ENCODE data around the gene BRINP3. TPM values are rescaled to one million over a fixed set of nuclear protein-coding genes. Genes with fewer than 3 reads are reported as not detected.
"Not testable (repeated sequence)": the region's sequence is repeated elsewhere in the genome, so short reads cannot be mapped to it uniquely, and the experiment has no call there.

Gene BRINP3
- total RNA-seq, 1 experiment from 2014 or later = not detected

DNA sequence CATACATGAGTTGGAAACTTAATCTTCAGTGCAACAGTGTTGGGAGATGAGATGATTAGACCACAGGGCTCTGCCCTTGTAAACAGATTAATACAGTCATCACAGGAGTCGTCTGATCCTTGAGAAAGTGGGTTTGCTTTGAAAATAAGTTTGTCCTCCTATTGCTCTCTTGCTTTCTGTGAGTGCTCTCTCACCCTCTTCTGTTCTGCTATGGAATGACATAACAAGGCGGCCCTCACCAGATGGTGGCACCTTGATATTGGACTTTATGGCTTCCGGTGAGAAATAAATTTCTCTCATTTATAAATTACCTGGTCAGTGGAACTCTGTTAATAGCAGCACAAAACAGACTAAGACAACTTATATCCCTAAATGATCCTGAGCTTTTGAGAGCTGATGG is 353.6 kb downstream of the BRINP3 start:
- no peak overlapping the region for H2BK15ac ChIP-seq (ENCODE audit: low read depth, low read length)
- H3K9me3 Mint-ChIP-seq = no peaks in the 10 kb centered on the region
- H3K9ac ChIP-seq (ENCODE audit: extremely low read depth, insufficient read length, low read length) = no peak overlapping the region
- H2BK120ac ChIP-seq (ENCODE audit: low read depth, low read length, poor library complexity, severe bottlenecking) = no peak overlapping the region
- no peak overlapping the region for H3K4me2 ChIP-seq (ENCODE audit: insufficient read depth, insufficient read length, low read length)
- no peaks in the 10 kb centered on the region for H3K27me3 ChIP-seq (ENCODE audit: insufficient read depth, low read length)
- no peak overlapping the region for H3K56ac ChIP-seq (ENCODE audit: insufficient read length, low read depth, low read length)
- H3K27me3 Mint-ChIP-seq (ENCODE audit: low read depth) = no peaks in the 10 kb centered on the region
- no peaks in the 10 kb centered on the region for H3K79me1 ChIP-seq (ENCODE audit: insufficient read depth, low read depth, low read length, poor library complexity, severe bottlenecking)
- no peaks in the 10 kb centered on the region for H3K36me3 Mint-ChIP-seq (ENCODE audit: insufficient read depth in 1 of 3, low read depth in 3 of 3)
- H4K8ac ChIP-seq (replicated peaks; ENCODE audit: insufficient read length, low read depth, low read length) = no peak overlapping the region
- TF ChIP-seq, protein P1, sequence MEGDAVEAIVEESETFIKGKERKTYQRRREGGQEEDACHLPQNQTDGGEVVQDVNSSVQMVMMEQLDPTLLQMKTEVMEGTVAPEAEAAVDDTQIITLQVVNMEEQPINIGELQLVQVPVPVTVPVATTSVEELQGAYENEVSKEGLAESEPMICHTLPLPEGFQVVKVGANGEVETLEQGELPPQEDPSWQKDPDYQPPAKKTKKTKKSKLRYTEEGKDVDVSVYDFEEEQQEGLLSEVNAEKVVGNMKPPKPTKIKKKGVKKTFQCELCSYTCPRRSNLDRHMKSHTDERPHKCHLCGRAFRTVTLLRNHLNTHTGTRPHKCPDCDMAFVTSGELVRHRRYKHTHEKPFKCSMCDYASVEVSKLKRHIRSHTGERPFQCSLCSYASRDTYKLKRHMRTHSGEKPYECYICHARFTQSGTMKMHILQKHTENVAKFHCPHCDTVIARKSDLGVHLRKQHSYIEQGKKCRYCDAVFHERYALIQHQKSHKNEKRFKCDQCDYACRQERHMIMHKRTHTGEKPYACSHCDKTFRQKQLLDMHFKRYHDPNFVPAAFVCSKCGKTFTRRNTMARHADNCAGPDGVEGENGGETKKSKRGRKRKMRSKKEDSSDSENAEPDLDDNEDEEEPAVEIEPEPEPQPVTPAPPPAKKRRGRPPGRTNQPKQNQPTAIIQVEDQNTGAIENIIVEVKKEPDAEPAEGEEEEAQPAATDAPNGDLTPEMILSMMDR (conservative IDR thresholded peaks at IDR 0.05) = no peak
- no peak overlapping the region for H4K5ac ChIP-seq (ENCODE audit: insufficient read length, low read depth, low read length)
- no peak overlapping the region for H3K4me3 Mint-ChIP-seq
- H3K79me2 ChIP-seq (ENCODE audit: insufficient read depth, low read length) = no peaks in the 10 kb centered on the region
- H3K4me1 Mint-ChIP-seq = peaks cover 0 to 4% of the 10 kb centered on the region in 2 experiments; a peak in 1 of 4 replicates
- DNase-seq = no peak
- H2BK20ac ChIP-seq (ENCODE audit: low read depth, low read length, poor library complexity, severe bottlenecking) = no peak overlapping the region
- H4K20me1 ChIP-seq (ENCODE audit: control insufficient read depth, insufficient read depth, insufficient read length) = no peaks in the 10 kb centered on the region
- no peaks in the 10 kb centered on the region for H3K9me3 ChIP-seq (ENCODE audit: control insufficient read depth, low read depth, low read length)
- no peaks in the 10 kb centered on the region for H3K23me2 ChIP-seq (ENCODE audit: insufficient read length, low read depth, low read length, poor library complexity, severe bottlenecking)
- no peak overlapping the region for H2AK5ac ChIP-seq (ENCODE audit: insufficient read length, low read length)
- no peak overlapping the region for H2BK5ac ChIP-seq (ENCODE audit: insufficient read length, low read length)
- H3K23ac ChIP-seq (ENCODE audit: insufficient read length, low read depth, low read length) = no peak overlapping the region
- H2AFZ ChIP-seq (ENCODE audit: low read length) = no peak overlapping the region
- no peak overlapping the region for H3K27ac ChIP-seq (ENCODE audit: insufficient read length, low read depth, low read length)
- no CpG with 5 or more reads among the region's 3 CpGs for WGBS (ENCODE audit: extremely low coverage, insufficient read length, low lambda C conversion rate)
- no peak overlapping the region for H3T11ph ChIP-seq (ENCODE audit: low read length)
- no peak overlapping the region for H3K4ac ChIP-seq (ENCODE audit: low read depth, low read length)
- H3K4me1 ChIP-seq (ENCODE audit: insufficient read depth, low read length) = no peaks in the 10 kb centered on the region
- H3K14ac ChIP-seq (ENCODE audit: insufficient read depth, low read length) = no peak overlapping the region
- no peak overlapping the region for H2BK12ac ChIP-seq (ENCODE audit: insufficient read length, low read depth, low read length)
- no peak overlapping the region for H3K18ac ChIP-seq (ENCODE audit: insufficient read length, low read depth, low read length)
- H3K27ac Mint-ChIP-seq = no peak overlapping the region
- no peak overlapping the region for H4K91ac ChIP-seq (ENCODE audit: insufficient read length, low read depth, low read length)

DNA sequence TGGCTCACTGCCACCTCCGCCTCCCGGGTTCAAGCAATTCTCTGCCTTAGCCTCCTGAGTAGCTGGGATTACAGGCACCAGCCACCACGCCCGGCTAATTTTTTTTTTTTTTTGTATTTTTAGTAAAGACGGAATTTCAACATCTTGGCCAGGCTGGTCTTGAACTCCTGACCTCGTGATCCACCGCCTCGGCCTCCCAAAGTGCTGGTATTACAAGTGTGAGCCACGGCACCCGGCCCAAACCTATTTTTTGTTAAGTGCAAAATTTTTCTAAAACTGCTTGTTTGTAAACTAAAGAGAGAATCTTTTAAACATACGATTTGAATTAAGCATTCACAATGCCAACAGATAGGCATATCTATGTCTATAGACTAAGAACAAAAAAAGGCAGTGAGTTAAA is 357.1 kb downstream of the BRINP3 start:
- not testable (repeated sequence) for H3K27me3 ChIP-seq (ENCODE audit: insufficient read depth, low read length); H3T11ph ChIP-seq (ENCODE audit: low read length); H2BK12ac ChIP-seq (ENCODE audit: insufficient read length, low read depth, low read length); H2AFZ ChIP-seq (ENCODE audit: low read length); H4K91ac ChIP-seq (ENCODE audit: insufficient read length, low read depth, low read length); H3K4ac ChIP-seq (ENCODE audit: low read depth, low read length); H4K8ac ChIP-seq (replicated peaks; ENCODE audit: insufficient read length, low read depth, low read length); H3K14ac ChIP-seq (ENCODE audit: insufficient read depth, low read length); DNase-seq; H4K5ac ChIP-seq (ENCODE audit: insufficient read length, low read depth, low read length); H4K20me1 ChIP-seq (ENCODE audit: control insufficient read depth, insufficient read depth, insufficient read length); H3K56ac ChIP-seq (ENCODE audit: insufficient read length, low read depth, low read length); H3K18ac ChIP-seq (ENCODE audit: insufficient read length, low read depth, low read length); H3K4me2 ChIP-seq (ENCODE audit: insufficient read depth, insufficient read length, low read length); H3K23me2 ChIP-seq (ENCODE audit: insufficient read length, low read depth, low read length, poor library complexity, severe bottlenecking); H3K27me3 Mint-ChIP-seq (ENCODE audit: low read depth); H2BK5ac ChIP-seq (ENCODE audit: insufficient read length, low read length); H3K9me3 Mint-ChIP-seq; H3K9ac ChIP-seq (ENCODE audit: extremely low read depth, insufficient read length, low read length); H3K9me3 ChIP-seq (ENCODE audit: control insufficient read depth, low read depth, low read length); H3K23ac ChIP-seq (ENCODE audit: insufficient read length, low read depth, low read length); H3K4me1 ChIP-seq (ENCODE audit: insufficient read depth, low read length); H3K27ac ChIP-seq (ENCODE audit: insufficient read length, low read depth, low read length); H2AK5ac ChIP-seq (ENCODE audit: insufficient read length, low read length); H2BK20ac ChIP-seq (ENCODE audit: low read depth, low read length, poor library complexity, severe bottlenecking); H3K36me3 Mint-ChIP-seq (ENCODE audit: insufficient read depth in 1 of 3, low read depth in 3 of 3); H2BK15ac ChIP-seq (ENCODE audit: low read depth, low read length); H3K79me2 ChIP-seq (ENCODE audit: insufficient read depth, low read length); H2BK120ac ChIP-seq (ENCODE audit: low read depth, low read length, poor library complexity, severe bottlenecking); H3K27ac Mint-ChIP-seq; H3K4me3 Mint-ChIP-seq; H3K79me1 ChIP-seq (ENCODE audit: insufficient read depth, low read depth, low read length, poor library complexity, severe bottlenecking)
- no CpG with 5 or more reads among the region's 11 CpGs for WGBS (ENCODE audit: extremely low coverage, insufficient read length, low lambda C conversion rate)
- peaks cover 3 to 15% of the 10 kb centered on the region in 2 experiments; a peak in 3 of 4 replicates for H3K4me1 Mint-ChIP-seq
